HG03565 (cell line): Measurements from ENCODE around the gene ARID1B.

Experiments used
- ATAC-seq: cut with Tn5 transposase; IDR thresholded peaks from one replicate; pipeline ENCODE4 v1.9.1; 2021; ENCODE audit warnings: mild to moderate bottlenecking, moderate library complexity; ENCODE audit not compliant: unreplicated experiment

The ARID1B gene

GRCh38 chr6:156773935-156774852 lies 3.0 kb upstream of the ARID1B start:
- ATAC-seq, result no peak

DNA sequence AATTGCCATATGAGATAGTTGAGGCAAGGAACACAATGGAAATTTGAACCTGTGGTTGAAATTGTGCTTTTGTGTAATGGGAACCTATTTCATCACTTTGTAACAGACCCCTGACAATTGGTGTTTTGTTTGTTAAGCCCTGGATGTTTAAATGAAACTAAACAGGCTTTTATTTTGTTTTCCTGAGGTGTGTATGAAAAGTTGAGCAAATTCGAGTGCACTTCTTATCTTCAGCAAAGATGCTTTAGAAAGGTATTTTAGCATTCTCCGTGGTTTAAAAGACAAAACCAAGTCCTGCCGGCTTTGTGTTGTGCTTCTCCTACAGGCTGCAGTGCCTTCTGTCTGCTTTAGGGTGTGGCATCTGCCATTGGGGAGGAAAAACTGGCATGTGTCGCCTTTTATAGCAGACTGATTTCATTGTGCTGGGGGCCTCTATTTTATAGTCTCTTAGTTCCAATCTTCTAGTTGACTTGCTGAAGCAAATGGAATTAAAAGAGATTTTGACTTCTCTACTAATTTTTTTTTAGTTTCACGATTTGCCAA lies 2.2 kb upstream of the ARID1B start:
- no peak for ATAC-seq

GRCh38 chr6:156775717-156776116 lies 1.5 kb upstream of the ARID1B start:
- no peak for ATAC-seq

GRCh38 chr6:156776470-156776839 lies 723 bp upstream of the ARID1B start:
- ATAC-seq, result no peak

DNA sequence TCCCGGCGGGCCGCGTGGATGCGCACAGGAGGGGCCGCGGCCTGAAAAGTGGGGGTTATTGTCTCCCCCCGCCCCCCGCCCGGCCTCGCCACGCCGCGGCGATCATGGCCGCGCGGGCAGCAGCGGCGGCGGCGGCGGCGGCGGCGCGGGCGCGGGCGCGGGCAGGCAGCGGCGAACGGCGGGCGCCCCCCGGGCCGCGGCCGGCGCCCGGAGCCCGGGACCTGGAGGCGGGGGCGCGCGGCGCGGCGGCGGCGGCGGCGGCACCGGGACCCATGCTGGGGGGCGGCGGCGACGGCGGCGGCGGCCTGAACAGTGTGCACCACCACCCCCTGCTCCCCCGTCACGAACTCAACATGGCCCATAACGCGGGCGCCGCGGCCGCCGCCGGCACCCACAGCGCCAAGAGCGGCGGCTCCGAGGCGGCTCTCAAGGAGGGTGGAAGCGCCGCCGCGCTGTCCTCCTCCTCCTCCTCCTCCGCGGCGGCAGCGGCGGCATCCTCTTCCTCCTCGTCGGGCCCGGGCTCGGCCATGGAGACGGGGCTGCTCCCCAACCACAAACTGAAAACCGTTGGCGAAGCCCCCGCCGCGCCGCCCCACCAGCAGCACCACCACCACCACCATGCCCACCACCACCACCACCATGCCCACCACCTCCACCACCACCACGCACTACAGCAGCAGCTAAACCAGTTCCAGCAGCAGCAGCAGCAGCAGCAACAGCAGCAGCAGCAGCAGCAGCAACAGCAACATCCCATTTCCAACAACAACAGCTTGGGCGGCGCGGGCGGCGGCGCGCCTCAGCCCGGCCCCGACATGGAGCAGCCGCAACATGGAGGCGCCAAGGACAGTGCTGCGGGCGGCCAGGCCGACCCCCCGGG lies 637 bp downstream of the ARID1B start:
- ATAC-seq, result peak; percentile 1

- ATAC-seq, result no peak
Observed at GRCh38 chr6:156778454-156779205, 1.5 kb downstream of the ARID1B start.

DNA sequence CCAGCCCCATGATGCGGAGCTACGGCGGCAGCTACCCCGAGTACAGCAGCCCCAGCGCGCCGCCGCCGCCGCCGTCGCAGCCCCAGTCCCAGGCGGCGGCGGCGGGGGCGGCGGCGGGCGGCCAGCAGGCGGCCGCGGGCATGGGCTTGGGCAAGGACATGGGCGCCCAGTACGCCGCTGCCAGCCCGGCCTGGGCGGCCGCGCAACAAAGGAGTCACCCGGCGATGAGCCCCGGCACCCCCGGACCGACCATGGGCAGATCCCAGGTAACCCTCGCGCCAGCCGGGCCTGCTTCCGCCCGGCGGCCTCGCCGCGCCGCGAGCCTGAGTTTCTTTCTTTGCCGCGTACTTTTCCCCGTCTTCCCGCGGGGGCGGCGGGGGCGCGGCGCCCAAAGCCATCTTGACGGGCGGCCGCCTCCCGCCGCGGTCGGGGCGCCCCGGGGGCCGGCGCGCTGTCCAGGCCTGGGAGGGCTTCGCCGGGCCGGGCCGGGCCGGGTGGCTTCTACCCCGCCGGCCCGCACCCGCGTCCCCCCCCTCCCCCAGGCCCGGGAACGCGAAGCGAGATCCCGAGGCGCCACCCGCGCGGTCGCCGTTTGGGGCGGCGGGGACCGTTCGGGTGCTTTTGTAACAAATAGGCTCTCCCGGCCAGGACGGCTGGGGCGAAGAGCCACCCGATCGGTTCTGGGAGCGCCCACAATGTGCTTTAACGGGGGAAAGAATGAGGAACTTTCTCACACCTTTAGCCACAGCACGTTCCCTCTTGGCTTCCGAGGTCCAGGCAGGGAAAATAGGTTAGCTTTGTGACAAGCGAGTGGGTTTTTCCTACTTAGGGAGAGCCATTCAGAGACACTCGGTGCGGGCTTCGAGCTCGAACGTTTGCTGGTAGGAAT lies 2.3 kb downstream of the ARID1B start:
- no peak for ATAC-seq

DNA sequence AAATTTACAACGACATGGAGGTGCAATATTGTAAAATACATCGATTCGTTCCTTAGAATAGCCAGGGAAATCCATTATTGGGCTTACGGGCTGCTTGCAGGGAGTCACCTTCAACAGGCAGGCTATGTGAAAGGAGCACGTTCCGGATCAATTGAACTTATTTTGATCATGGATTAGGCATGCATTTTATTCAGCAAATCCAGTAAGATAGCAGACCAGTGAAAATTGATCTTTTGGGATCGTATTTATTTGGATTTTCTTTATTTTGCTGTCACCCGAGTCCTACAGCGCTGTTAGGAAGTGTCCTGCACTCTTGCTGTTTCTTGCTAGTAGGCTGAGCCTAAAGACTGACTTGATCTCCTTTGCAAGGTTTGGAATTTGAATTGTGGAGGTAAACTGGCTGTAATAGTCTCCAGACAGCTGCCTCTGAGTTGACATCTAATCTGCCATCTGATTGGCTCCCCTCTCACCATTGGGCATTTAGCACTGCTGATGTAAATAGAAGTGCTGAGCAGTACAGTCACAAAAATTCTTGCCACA lies 3.0 kb downstream of the ARID1B start:
- peak; percentile 48 for ATAC-seq

- no peak for ATAC-seq
Observed at GRCh38 chr6:156780962-156781853, 4.0 kb downstream of the ARID1B start.

GRCh38 chr6:156781861-156782631 lies 4.9 kb downstream of the ARID1B start:
- ATAC-seq, result no peak

GRCh38 chr6:156782691-156783320 lies 5.6 kb downstream of the ARID1B start:
- ATAC-seq, result no peak

DNA sequence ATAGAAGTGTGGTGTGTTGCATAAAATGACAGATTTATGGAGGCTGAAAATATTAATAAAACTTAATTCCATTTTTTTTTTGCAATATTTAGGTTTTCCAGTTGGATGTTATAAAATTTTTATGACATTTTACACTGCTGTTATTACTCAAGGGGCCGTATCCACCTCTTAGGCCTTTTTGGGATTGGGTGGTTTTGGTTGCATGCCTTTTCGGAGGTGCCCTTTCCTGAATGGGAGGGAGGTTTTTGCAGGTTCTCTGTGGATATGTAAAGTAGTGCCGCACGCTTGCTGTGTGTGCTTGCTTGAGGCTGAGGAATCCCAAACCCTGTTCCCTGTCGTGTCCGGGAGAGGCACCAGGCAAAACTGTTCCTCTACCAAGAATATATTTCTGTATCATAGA lies 6.8 kb downstream of the ARID1B start:
- ATAC-seq, result no peak

DNA sequence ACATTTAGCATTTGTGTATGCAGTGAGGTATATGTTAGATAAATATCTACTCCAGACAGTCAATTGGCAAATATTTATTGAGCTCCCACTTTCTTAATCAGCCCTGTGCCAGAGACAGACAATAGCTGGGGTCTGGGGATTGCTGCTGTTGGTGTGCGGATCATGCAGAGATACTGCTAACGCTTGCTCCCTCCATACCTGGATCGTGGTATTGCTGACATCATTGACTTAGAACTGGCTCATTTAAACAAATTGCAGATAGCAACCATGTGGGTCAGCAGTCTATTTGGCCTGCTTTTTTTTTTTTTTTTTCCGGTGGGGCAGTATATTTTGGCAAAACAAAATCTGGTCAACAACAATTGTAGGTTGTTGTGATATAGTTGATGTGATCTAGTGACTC lies 9.5 kb downstream of the ARID1B start:
- no peak for ATAC-seq

- ATAC-seq, result no peak
Observed at GRCh38 chr6:156787569-156788492, 10.7 kb downstream of the ARID1B start.

- no peak for ATAC-seq
Observed at GRCh38 chr6:156789081-156789943, 12.1 kb downstream of the ARID1B start.
